Stimulated activated CD4-positive, alpha-beta T cell treated with anti-CD3 and anti-CD28 coated beads, Interleukin-4, amount 100 ng/mL, for 4 hours (primary cell): ENCODE data around the gene CTSW.

Experiments
- DNase-seq, 2 experiments: peaks; one replicate each; pipeline ENCODE4 v3.0.0-alpha.2; 2020

CTSW gene

GRCh38 chr11:65856689-65857499 is 22.7 kb upstream of the CTSW start:
- peak; percentile 76 to 81 for DNase-seq

- peak in 1 of 2 experiments; percentile 57 for DNase-seq
Measured at GRCh38 chr11:65857500-65857852, 22.2 kb upstream of the CTSW start.

GRCh38 chr11:65857853-65858680 is 21.6 kb upstream of the CTSW start, which contains the start of gene CFL1:
Gene CFL1, minus strand, starts transcription at chr11:65858180. Its CDS starts 81 bp downstream, at chr11:65858099.
- peak; percentile 95 to 97 for DNase-seq

GRCh38 chr11:65858681-65859087 is 21.0 kb upstream of the CTSW start:
- no peak for DNase-seq

DNA sequence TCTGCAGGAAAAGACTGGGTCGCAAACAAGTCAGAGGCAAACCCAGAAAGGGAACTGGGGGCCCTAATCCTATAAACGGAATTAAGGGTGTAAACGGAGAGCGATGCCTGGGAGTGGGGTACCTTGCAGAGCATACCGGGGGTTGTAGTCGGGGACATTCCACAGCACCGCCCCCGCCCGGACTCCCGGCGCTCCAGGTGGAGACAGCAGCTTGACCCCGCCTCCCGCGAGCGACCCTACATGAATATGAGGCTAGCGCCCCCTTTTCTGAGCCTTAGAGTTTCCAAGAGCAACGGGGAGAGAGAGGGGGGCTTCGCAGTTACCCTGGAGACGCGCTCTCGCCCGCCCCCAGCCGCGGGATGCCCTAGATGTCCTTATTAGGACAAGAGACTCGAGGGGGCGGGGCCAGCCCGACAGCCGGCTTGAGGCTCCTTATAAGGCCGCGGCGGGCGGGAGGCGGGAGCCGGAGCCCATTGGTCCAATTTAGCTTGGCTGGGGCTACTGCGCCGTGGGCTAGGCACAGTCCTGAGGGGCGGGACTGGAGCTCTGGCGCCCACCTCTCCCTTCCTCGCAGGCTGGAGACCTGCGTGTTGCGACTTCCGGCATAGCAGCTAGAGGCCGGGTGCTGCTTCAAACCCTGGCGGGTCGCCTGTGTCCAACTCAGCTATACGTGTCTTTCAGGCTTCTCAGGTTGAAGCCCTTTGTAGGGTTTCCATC is 20.4 kb upstream of the CTSW start:
- DNase-seq: peak; percentile 98

DNA sequence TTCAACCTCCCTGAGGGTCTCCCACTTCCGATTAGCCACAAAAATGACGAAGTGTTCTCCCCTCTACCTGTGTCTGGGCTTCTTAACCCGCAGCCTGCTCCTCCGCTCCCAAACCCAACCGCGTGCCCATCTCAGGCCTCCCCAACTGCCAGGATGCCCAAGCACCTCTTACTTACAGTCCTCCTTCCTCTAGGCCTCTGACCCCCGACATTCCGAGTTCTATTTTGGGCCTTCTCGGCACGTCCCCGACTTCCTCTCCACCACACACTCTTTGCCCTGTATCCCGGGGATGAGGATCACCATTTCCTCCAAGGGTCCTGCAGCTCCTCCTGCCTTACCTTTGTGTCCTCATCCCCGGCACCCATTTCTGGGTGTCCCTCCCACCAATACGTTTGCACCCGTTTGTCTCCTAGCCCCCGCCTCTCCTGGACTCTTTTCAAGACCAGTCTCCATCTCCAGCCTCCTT is 19.8 kb upstream of the CTSW start:
- DNase-seq: peak in 1 of 2 experiments; percentile 42

GRCh38 chr11:65860278-65861164 is 19.1 kb upstream of the CTSW start, which contains the start of gene MUS81:
Gene MUS81, plus strand, starts transcription at chr11:65860433. Its CDS starts 321 bp downstream, at chr11:65860754.
- peak; percentile 93 to 95 for DNase-seq

GRCh38 chr11:65861165-65861505 is 18.5 kb upstream of the CTSW start:
- no peak for DNase-seq

DNA sequence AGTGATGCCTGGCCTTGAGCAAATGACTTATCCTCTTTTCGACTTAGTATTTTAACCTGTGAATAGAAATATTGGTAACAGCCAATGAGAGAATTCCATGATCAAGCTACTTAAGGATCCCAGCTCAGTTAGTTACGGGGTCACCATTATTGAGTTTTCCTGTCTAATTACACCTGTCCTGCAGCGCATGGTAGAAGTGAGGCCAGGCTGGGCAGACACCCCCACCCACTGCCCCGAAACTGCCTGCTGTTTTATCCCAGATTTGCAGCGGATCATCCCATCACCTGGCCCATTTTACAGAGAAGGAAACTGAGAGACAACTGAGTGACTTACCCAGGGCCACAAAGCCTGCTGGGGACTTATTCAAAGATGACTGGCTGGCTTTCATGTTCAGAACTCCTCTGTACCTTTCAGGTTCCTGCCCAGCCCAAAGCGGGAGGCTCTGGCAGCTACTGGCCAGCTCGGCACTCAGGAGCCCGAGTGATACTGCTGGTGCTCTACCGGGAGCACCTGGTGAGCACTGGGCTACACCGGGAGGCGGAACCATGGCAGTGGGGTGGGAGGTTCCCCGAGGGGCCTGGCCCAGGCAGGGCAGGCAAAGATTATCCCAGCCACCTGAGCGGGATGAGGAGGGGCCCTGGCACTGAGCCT is 18.0 kb upstream of the CTSW start:
- DNase-seq: no peak

DNA sequence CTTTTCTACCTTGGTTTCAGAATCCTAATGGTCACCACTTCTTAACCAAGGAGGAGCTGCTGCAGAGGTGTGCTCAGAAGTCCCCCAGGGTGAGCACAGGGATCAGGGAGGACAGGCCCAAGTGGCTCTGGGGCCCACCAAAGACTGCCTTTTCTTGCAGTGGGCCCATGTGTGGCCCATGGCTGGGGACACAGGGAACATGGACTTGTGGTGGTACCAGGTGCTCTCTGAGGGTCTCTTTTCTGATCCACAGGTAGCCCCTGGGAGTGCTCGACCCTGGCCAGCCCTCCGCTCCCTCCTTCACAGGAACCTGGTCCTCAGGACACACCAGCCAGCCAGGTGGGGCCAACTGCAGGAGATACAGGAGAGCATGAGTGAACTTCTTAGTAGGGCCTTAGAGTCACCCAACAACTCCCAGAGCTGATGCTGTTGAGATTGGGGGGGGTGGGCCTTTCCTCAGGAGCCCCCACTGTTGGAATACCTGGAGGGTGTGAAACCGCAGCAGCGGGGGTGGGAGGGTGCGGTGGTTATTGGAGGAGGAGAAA is 17.4 kb upstream of the CTSW start:
- DNase-seq: no peak

GRCh38 chr11:65862941-65863888 is 16.4 kb upstream of the CTSW start:
- no peak for DNase-seq

GRCh38 chr11:65863889-65864705 is 15.5 kb upstream of the CTSW start:
- no peak for DNase-seq

- DNase-seq: no peak
Measured at GRCh38 chr11:65864706-65865471, 14.7 kb upstream of the CTSW start.

DNA sequence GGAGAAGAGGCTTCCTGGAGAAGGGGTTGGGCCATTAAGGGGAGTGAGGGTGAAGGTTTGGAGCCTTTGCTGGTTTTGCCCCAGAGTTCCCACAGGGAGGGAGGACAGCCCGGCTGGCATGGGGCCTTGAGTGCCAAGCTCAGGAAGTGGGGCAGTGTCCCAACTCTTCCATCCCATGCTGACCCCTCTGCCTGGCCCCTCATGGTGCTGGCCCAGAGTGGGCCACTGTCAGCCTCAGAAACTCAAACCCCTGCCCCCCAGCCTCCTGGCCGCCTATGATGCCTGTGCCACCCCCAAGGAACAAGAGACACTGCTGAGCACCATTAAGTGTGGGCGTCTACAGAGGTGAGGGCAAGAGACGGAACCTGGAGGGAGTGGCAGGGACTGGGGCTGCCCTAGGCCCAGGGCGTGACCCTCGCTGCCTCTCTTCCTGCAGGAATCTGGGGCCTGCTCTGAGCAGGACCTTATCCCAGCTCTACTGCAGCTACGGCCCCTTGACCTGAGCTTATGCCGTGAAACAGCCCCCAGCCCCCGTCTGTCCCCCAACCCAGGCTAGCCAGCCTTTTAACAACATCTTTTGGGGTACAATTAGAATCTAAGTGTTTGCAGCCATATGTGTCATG is 14.0 kb upstream of the CTSW start:
- DNase-seq: no peak

- no peak for DNase-seq
Measured at GRCh38 chr11:65866509-65867283, 12.9 kb upstream of the CTSW start.

DNA sequence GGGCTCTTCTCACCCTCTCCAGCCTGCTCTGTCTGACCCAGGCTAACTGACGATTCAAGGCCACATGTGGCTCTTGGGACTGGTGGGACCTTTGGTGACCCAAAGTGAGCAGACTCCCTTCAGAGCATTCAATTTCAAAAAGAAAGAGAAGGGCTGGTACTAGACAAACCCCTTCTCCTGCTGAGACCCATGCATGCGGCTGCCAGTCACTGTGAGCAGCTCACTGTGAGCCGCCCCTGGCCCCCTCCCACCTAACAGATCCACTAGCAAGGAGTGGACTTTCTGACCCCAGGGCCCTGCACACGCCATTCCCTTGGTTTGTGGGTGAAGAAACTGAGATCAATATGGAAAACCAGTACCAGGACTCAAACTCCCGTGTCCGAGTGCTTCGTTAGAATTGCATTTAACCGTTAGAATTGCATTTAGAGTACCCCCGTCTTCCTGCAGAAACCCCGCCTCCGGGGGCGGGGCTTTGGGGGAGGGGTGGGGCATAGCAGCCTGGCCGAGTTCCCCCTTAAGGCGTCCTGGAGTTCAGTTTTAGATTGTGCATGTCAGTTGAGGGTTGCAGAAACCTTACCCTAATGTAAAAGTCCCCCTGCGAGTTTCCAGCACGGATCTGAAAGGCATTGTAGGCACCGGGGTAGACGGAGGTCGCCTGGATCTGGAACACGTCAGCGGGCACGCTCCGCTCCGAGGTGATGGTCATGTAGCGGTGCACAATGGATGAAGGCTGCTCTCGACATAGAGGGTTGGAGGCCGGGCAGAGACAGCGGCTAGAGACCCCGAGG is 12.2 kb upstream of the CTSW start:
- no peak for DNase-seq
